ENCODE data around the gene SORCS3.

The SORCS3 gene

DNA sequence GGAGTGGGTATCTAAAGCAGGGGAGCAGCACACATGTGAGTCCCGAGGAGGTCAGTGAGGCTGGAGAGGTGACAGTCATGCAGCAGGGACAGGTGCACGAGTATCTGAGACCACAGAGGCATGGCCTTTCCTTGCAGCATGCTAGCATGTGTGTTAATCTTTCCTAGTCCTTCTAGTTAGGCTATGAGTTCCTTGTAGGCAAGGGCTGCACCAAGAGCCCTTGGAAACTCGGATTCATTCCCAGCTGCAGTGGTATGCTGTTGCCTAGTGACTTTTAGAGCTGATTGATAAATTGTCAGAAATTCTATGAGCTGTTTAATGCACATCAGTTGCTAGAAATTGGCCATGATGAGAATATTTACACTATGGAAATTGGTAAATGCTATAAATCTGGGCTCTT, 132.0 kb downstream of the SORCS3 start:
- H3K27ac ChIP-seq (ENCODE audit: low read depth, low read length), result no peak overlapping the region
- H4K20me1 ChIP-seq (ENCODE audit: control insufficient read depth, insufficient read depth, low read depth, low read length), result no peaks in the 10 kb centered on the region
- no peaks in the 10 kb centered on the region for H3K9me3 ChIP-seq (ENCODE audit: control insufficient read depth, insufficient read depth, low read length)
- H3K4me2 ChIP-seq (ENCODE audit: low read length), result no peak overlapping the region
- no peak for TF ChIP-seq EZH2phosphoT487 (IDR thresholded peaks at IDR 0.05; ENCODE audit: borderline replicate concordance, low read length)
- TF ChIP-seq, protein P1, sequence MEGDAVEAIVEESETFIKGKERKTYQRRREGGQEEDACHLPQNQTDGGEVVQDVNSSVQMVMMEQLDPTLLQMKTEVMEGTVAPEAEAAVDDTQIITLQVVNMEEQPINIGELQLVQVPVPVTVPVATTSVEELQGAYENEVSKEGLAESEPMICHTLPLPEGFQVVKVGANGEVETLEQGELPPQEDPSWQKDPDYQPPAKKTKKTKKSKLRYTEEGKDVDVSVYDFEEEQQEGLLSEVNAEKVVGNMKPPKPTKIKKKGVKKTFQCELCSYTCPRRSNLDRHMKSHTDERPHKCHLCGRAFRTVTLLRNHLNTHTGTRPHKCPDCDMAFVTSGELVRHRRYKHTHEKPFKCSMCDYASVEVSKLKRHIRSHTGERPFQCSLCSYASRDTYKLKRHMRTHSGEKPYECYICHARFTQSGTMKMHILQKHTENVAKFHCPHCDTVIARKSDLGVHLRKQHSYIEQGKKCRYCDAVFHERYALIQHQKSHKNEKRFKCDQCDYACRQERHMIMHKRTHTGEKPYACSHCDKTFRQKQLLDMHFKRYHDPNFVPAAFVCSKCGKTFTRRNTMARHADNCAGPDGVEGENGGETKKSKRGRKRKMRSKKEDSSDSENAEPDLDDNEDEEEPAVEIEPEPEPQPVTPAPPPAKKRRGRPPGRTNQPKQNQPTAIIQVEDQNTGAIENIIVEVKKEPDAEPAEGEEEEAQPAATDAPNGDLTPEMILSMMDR (IDR thresholded peaks at IDR 0.05; ENCODE audit: low read depth, low read length, poor library complexity, severe bottlenecking), result no peak
- no peaks in the 10 kb centered on the region for H3K79me2 ChIP-seq (ENCODE audit: control insufficient read depth, low read length)
- no peaks in the 10 kb centered on the region for H3K4me1 ChIP-seq (ENCODE audit: control insufficient read depth, low read length)
- no peaks in the 10 kb centered on the region for H3K27me3 ChIP-seq (ENCODE audit: control insufficient read depth, low read length)
- H3K4me3 ChIP-seq (ENCODE audit: low read length), result no peak overlapping the region
- no peaks in the 10 kb centered on the region for H3K36me3 ChIP-seq (ENCODE audit: control insufficient read depth, low read length)
- no peaks in the 10 kb centered on the region for H3K9me2 ChIP-seq (replicated peaks; ENCODE audit: control insufficient read depth, low read length)
- H3F3A ChIP-seq (ENCODE audit: control insufficient read depth, insufficient read depth), result no peaks in the 10 kb centered on the region

DNA sequence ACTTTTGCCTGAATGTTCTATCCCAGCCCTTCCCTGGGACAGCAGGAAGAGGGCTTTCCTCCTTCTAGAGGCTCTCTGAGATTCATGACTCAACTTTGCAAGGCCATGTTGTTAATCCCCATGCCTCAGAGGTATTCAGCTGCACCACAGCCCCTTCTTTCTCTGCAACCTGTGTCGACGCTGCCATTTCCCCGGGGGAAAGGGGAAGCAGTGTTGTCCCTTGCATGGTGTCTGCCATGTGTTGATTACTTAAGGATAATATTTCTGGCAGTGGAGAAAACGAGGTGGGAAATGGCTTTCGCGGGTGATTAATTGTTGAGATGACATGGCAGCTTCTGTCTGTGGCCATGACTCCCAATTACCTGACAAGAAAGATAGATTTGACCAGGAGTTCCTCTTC, 133.1 kb downstream of the SORCS3 start:
- Histone ChIP-seq H3K4me1 (ENCODE audit: control insufficient read depth, low read length) (no peaks in the 10 kb centered on the region), H3F3A (ENCODE audit: control insufficient read depth, insufficient read depth) (no peaks in the 10 kb centered on the region), H3K9me2 (replicated peaks; ENCODE audit: control insufficient read depth, low read length) (no peaks in the 10 kb centered on the region), H3K79me2 (ENCODE audit: control insufficient read depth, low read length) (no peaks in the 10 kb centered on the region), H3K27ac (ENCODE audit: low read depth, low read length) (no peak overlapping the region), H3K9me3 (ENCODE audit: control insufficient read depth, insufficient read depth, low read length) (no peaks in the 10 kb centered on the region), H3K27me3 (ENCODE audit: control insufficient read depth, low read length) (no peaks in the 10 kb centered on the region), H3K36me3 (ENCODE audit: control insufficient read depth, low read length) (no peaks in the 10 kb centered on the region), H4K20me1 (ENCODE audit: control insufficient read depth, insufficient read depth, low read depth, low read length) (no peaks in the 10 kb centered on the region), H3K4me2 (ENCODE audit: low read length) (no peak overlapping the region), H3K4me3 (ENCODE audit: low read length) (no peak overlapping the region)
- TF ChIP-seq, protein P1 (IDR thresholded peaks at IDR 0.05; ENCODE audit: low read depth, low read length, poor library complexity, severe bottlenecking), result no peak
- TF ChIP-seq EZH2phosphoT487 (IDR thresholded peaks at IDR 0.05; ENCODE audit: borderline replicate concordance, low read length), result no peak

DNA sequence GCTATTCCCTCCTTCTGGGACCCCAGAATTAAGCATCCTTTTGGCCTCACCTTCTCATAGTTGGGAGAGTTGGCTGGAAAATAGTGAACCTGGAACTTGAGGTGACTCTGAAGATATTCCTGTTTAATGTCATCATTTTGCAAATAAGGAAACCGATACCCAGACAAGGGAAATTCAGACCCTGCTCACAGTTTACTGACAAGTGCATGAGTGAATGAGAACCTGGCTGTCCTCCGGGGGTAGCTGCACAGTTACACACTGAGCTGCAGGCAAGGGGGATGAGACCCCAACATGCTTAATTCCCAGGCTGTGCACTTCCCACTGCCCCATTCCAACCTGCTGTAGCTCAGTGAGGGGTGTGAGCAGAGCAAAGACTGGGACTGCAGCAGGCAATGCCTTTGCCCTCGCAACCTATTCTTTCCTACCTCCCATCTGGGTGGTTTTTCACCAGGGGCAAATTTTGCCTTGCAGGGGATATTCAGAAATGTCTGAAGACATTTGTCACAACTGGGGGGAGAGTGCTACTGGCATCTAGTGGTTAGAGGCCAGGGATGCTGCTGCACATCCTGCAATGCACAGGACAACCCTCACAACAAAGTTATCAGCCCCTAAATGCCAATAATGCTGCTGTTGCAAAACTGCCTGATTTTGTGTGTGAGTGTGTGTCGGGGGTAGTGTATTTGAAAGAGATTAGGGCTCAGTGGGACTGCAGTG, 136.2 kb downstream of the SORCS3 start:
- Histone ChIP-seq H3K9me2 (replicated peaks; ENCODE audit: control insufficient read depth, low read length) (no peaks in the 10 kb centered on the region), H3K27me3 (ENCODE audit: control insufficient read depth, low read length) (no peaks in the 10 kb centered on the region), H3F3A (ENCODE audit: control insufficient read depth, insufficient read depth) (no peaks in the 10 kb centered on the region), H3K36me3 (ENCODE audit: control insufficient read depth, low read length) (no peaks in the 10 kb centered on the region), H4K20me1 (ENCODE audit: control insufficient read depth, insufficient read depth, low read depth, low read length) (no peaks in the 10 kb centered on the region), H3K79me2 (ENCODE audit: control insufficient read depth, low read length) (no peaks in the 10 kb centered on the region), H3K4me1 (ENCODE audit: control insufficient read depth, low read length) (no peaks in the 10 kb centered on the region), H3K9me3 (ENCODE audit: control insufficient read depth, insufficient read depth, low read length) (no peaks in the 10 kb centered on the region), H3K4me2 (ENCODE audit: low read length) (no peak overlapping the region), H3K4me3 (ENCODE audit: low read length) (no peak overlapping the region), H3K27ac (ENCODE audit: low read depth, low read length) (no peak overlapping the region)
- TF ChIP-seq, protein P1 (IDR thresholded peaks at IDR 0.05; ENCODE audit: low read depth, low read length, poor library complexity, severe bottlenecking), result no peak
- TF ChIP-seq EZH2phosphoT487 (IDR thresholded peaks at IDR 0.05; ENCODE audit: borderline replicate concordance, low read length), result no peak
